ENCODE measurements around the gene RIPK3.

The RIPK3 gene

GRCh38 chr14:24317141-24317928, 22.5 kb downstream of the RIPK3 start:
- DNase-seq: no peak

GRCh38 chr14:24316597-24316950, 23.2 kb downstream of the RIPK3 start:
- DNase-seq: no peak

GRCh38 chr14:24315807-24316596, 23.8 kb downstream of the RIPK3 start:
- DNase-seq: no peak

GRCh38 chr14:24315243-24315806, 24.5 kb downstream of the RIPK3 start:
- DNase-seq: no peak

GRCh38 chr14:24314377-24315193, 25.2 kb downstream of the RIPK3 start:
- DNase-seq: no peak

- DNase-seq: peak; percentile 72
Observed at GRCh38 chr14:24313913-24314312, 25.9 kb downstream of the RIPK3 start.

- peak; percentile 92 for DNase-seq
Observed at GRCh38 chr14:24312736-24313507, 26.9 kb downstream of the RIPK3 start.

GRCh38 chr14:24311837-24312615, 27.8 kb downstream of the RIPK3 start:
- no peak for DNase-seq

- peak; percentile 65 for DNase-seq
Observed at GRCh38 chr14:24310646-24311604, 28.9 kb downstream of the RIPK3 start, which contains the start of gene LTB4R. TSS of gene LTB4R (plus strand) at chr14:24311502. CDS start at chr14:24315652, 4,150 bp downstream.

GRCh38 chr14:24310265-24310645, 29.5 kb downstream of the RIPK3 start:
- no peak for DNase-seq

GRCh38 chr14:24309538-24310264, 30.1 kb downstream of the RIPK3 start, which contains the start of gene LTB4R2:
TSS of gene LTB4R2 (plus strand) at chr14:24310140. CDS start at chr14:24310665, 525 bp downstream.
- no peak for DNase-seq

- no peak for DNase-seq
Observed at GRCh38 chr14:24308342-24309124, 31.3 kb downstream of the RIPK3 start.

GRCh38 chr14:24307575-24308341, 32.0 kb downstream of the RIPK3 start, which contains the start of gene CIDEB:
TSS of gene CIDEB (minus strand) at chr14:24307977. CDS start at chr14:24307858, 119 bp downstream.
- peak; percentile 48 for DNase-seq

GRCh38 chr14:24307156-24307574, 32.6 kb downstream of the RIPK3 start:
- no peak for DNase-seq

GRCh38 chr14:24304019-24304387, 35.8 kb downstream of the RIPK3 start:
- no peak for DNase-seq

- no peak for DNase-seq
Observed at GRCh38 chr14:24300326-24300980, 39.3 kb downstream of the RIPK3 start.
